HG03457 (cell line): Measurements from ENCODE around the gene FAM221A.
"Not testable (repeated sequence)": the region's sequence is repeated elsewhere in the genome, so short reads cannot be mapped to it uniquely, and the experiment has no call there.

Experiments
- ATAC-seq: cut with Tn5 transposase; IDR thresholded peaks from one replicate; pipeline ENCODE4 v1.9.1; 2021; ENCODE audit warnings: moderate number of reproducible peaks; ENCODE audit not compliant: unreplicated experiment

The FAM221A gene

GRCh38 chr7:23679898-23680413 lies at the start of gene FAM221A:
Gene FAM221A, plus strand, starts transcription at chr7:23680199. Its CDS starts 20 bp downstream, at chr7:23680219.
- ATAC-seq, result peak; percentile 97

DNA sequence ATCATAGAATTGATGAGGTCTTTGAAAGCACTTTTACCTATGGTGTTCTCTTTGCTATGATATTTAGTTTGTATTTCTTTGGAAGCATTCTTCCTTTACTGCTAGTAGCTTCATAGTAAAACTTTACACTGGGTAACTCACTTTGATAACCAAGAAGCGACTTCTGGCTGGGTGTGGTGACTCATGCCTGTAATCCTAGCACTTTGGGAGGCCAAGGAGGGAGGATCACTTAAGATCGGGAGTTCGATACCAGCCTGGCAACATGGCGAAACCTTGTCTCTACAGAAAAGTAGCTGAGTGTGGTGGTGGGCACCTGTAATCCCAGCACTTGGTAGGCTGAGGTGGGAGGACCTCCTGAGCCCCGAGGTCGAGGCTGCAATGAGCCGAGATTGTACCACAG lies 46.6 kb upstream of the FAM221A start:
- no peak for ATAC-seq

- no peak for ATAC-seq
Observed at GRCh38 chr7:23645822-23646221, 34.2 kb upstream of the FAM221A start.

DNA sequence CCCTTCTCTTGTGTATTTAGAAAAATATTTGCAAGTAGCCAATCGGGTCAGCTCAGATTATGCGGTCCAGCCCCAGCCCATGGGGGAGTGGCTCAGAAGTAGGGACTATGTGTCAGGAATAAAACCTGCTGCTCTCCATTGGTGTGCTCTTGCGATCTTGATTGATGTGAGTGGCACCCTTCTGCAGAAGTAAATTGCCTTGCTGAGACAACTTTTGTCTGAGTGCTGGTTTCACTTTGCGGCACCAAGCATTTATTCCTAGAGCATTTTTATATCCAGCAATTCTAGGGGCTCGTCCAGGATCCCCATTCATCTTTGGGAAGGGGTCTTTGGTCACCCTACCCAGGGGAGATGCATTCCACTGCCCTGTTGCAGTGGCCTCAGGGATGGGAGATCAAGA lies 26.1 kb upstream of the FAM221A start:
- ATAC-seq, result no peak

DNA sequence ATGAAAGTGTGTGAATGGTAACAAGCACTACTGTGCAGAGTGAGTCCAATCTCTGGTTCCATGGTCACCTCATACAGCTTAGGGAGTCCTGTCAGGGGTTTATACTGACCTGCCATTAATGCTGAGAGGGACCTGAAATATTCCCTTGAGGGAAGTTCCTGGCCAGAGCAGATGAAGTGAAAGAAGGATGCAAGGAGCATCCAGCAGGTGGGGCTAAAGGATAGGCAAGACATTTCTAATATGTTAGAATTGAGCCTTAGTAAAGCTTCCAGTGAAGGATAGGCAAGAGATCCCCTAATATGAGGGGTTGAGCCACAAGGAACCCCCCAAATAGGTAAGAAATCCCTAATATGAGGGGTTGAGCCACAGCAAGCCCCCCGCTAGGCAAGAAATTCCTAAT lies 25.5 kb upstream of the FAM221A start:
- ATAC-seq, result no peak

- no peak for ATAC-seq
Observed at GRCh38 chr7:23655433-23655832, 24.6 kb upstream of the FAM221A start.

DNA sequence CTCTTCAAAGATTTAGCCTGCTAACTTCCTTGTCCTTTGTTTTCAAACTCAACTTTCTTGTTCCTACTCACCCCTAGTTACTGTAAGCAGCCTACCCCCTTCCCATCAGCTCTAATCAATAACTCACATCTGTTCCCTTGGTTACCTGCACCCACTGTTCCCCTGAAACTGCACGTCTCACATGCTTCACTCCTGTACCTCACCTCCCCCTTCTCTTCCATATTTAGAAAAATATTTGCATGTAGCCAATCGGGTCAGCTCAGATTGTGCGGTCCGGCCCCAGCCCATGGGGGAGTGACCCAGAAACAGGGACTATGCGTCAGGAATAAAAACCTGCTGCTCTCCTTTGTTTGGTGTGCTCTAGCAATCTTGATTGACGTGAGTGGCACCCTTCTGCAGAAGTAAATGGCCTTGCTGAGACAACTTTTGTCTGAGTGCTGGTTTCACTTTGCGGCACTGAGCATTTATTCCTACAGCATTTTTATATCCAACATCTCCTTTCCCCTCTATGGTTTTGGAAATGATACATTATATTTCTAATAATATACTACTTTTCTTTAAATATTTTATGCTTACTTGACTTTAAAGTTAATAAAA lies 21.1 kb upstream of the FAM221A start:
- no peak for ATAC-seq

- no peak for ATAC-seq
Observed at GRCh38 chr7:23661385-23661784, 18.6 kb upstream of the FAM221A start.

DNA sequence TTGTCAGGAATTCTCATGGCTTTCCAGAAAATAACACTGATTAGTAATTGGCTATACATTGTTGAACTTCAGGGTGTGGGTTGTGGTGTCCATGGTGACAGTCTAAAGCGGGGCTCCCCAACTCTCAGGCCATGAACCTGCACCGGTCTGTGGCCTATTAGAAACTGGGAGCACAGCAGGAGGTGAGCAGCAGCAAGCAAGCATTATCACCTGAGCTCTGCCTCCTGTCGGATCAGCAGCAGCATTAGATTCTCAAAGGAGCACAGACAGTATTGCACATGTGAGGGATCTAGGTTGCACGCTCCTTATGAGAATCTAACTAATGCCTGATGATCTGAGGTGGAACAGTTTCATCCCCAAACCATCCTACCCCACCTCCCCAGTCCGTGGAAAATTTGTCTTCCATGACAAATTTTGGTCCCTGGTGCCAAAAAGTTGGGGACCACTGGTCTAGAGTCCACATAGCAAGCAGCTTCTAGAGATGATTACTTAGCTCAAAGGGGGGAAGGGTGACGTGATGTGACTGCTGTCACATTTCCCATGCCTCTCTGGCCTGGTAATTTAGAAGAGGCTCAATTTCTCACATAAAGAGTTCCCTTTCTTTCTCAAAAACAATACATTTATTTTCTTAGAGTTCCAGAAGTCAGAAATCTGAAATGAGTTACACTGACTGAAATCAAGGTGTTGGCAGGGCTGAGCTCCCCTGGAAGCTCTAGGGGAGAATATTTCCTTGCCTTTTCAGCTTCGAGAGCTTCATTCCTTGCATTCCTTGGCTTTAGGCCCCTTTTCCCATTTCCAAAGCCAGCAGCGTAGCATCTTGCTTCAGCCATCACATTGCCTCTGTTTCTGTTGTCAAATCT lies 17.6 kb upstream of the FAM221A start:
- no peak for ATAC-seq

- ATAC-seq, result no peak
Observed at GRCh38 chr7:23662984-23663313, 17.1 kb upstream of the FAM221A start.

- ATAC-seq, result no peak
Observed at GRCh38 chr7:23664122-23664521, 15.9 kb upstream of the FAM221A start.

DNA sequence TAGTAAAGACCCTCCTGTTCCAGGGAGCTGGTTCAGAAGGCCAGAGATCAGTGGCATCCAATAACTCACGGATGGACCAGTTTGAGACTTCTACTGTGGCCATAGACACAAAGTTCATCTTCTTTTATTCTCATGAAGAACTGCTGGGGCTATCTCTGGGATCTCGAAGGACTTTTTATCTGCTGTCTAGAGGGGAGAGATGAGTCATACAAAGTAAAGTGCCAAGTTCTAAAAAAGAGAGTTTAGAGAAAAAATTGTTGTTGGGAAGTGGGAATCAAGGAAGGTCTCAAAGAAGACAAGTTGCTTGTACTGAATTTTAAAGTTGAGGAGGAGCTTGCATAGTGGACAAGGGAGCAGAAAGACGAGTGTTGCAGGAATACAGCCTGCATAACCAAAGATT lies 8.0 kb upstream of the FAM221A start:
- ATAC-seq, result no peak

DNA sequence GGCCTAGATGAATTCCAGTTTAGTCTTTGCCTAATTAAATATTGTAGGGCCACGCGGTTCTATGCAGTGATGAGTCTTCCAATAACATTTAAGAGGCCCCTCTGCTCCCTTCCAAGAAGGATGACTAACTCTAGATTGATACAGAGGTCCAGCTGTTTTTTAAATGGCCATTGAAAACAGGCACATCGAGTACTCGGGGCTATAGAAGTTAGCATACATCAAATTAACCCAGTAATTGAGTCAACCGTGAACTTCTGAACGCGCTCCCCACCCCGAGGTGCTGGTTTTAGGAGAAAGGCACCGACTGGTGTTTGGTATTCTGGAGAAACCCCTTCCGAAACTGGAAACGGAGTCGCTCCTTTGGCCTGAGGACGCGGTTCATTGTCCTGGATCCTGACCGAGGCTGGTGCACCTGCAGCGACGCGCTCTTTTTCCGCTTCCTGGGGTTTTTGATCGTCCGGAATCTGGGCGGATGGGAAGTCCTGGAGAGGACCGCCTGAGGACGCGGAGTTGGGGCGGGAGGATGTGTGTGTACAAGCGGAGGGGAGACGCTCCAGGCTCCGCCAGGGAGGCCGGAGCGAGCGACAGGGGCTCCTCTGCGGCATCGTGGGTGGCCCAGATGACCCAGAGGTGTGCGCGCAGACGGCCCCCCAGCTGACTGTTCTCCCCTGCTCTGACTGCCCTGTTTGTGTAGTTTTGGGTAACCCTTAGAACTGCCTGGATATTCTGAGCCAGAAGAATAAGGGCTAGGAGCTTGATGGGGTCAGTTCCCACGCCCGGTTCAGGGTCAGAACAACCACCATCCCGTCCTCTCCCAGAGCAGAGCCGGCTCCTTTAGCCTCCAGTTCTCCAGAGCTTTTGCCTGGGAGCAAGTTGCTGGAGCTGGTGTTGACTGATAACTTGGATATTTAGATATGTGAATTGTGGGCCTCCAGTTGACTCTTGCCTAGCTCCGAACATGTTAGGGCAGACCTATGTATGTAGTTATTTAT lies 711 bp downstream of the FAM221A start:
- ATAC-seq, result peak; percentile 24

GRCh38 chr7:23684041-23684440 lies 4.0 kb downstream of the FAM221A start:
- ATAC-seq, result not testable (repeated sequence)

GRCh38 chr7:23685731-23686130 lies 5.7 kb downstream of the FAM221A start:
- no peak for ATAC-seq

- ATAC-seq, result no peak
Observed at GRCh38 chr7:23687011-23687410, 7.0 kb downstream of the FAM221A start.

DNA sequence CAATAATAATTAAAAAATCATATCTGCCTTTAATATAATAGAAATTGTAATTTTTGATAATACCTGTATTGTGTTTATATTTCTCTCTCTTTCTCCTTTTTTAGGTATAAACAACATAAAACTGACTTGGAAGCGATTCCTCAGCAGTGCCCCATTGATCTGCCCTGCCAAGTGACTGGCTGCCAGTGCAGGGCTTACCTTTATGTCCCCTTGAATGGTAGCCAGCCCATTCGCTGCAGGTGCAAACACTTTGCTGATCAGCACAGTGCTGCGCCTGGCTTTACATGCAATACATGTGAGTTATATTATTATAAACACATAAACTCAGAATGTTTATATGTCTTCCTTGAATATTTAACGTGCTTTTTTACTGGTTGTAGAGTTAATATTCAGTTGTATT lies 9.2 kb downstream of the FAM221A start:
- no peak for ATAC-seq

DNA sequence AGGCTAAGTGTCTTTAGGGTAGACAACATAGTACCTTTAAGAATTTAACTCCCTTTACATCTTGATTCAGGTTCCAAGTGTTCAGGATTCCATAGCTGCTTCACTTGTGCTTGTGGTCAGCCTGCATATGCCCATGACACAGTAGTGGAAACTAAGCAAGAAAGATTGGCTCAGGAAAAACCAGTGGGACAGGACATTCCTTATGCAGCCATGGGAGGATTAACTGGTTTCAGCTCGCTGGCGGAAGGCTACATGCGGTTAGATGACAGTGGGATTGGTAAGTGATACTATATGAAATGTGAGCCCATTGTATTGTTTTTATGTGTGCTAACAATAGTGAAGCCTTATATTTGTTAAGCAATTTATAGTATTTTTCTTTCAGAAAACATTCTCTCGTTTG lies 11.3 kb downstream of the FAM221A start:
- ATAC-seq, result no peak

DNA sequence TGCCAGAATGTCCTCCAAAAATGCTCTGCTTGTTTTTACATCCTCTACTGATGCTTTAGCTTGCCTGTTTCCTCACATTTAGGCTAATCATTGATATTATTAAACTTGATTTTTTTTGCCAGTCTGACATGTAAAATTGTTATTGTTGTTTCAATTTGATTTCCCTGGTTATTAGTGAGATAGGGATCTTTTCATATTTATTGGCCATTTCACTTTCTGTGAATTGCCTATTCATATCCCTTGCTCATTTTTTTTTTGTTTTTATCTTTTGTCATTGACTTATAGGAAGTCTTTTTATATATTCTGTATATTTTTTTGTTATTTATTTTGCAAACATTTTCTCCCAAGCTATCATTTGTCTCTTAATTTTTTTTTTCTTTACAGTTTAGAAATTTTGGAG lies 13.2 kb downstream of the FAM221A start:
- ATAC-seq, result no peak

DNA sequence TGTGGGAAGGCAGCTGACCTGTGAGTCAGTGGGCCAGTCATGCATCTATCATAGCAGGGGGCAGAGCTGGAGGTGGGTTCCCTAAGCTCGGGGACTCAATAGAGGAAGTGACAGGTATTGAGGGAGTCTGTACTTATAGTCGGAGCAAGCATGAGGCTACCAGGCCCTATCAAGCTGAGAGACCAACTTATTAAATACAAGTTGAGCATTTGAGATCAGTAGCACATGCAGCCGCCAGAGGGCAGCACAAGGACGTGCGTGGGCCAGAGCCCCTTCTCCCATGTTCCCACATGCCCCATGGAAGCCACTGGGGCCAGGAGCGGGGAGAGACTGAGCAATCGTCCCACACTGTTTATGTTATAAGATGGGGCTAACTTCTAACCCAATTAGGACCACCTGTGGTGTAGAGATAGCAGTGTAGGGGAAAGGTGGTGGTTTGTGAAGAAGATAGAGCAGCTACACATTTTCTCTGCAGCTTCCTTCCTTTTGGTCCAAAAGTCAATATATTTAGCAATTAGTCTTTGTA lies 17.0 kb downstream of the FAM221A start:
- ATAC-seq, result no peak

- no peak for ATAC-seq
Observed at GRCh38 chr7:23698822-23699221, 18.8 kb downstream of the FAM221A start.
